ENCODE results near the gene SLC25A3. TPM values are rescaled to one million over a fixed set of nuclear protein-coding genes. Genes with fewer than 3 reads are reported as not detected.
A peak's percentile ranks its signal among the peaks of the same experiment; 100 is the strongest.

Gene SLC25A3
- polyA plus RNA-seq, 1 donor (not counting 4 experiments of a cell fraction or from before 2014, with no cell fraction given) = 389 TPM

DNA sequence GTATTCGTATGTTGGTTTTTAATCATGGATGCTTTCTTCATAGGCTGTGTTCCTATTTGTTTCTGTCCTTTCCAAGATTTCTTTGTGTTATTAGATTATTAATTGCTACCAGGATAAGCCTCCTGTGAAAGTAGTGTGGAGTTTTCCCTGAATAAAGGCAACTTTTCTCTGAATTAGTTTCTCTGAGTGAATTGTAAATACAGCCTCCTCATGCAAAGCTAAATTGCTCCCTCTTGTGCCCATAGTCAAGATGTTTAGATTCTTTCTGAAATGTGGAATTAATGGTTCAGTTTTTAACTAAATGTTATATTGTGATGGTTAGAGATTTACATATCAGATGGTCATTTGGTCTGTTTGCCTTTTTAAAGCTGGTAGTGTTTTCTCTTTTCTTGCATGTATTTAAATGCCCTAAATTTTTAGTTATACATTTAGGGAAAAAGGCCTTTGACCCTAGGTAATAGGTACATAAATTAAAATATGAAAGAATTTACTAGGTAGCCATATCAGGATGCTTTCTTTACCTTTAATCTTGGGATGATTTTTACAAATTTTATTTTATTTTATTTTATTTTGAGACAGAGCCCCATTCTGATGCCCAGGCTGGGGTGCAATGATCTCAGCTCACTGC is 60.5 kb downstream of the SLC25A3 start:
- no peak overlapping the region for H3K9ac ChIP-seq (ENCODE audit: control insufficient read depth, extremely low read depth, insufficient read depth, low read length)
- no peaks in the 10 kb centered on the region for H4K20me1 ChIP-seq (ENCODE audit: control insufficient read depth, extremely low read depth, insufficient read depth, low read length)
- H3K4me1 ChIP-seq (ENCODE audit: control insufficient read depth, extremely low read depth, insufficient read depth, low read length) = peaks cover 6% of the 10 kb centered on the region
- H3K4me3 ChIP-seq (ENCODE audit: control insufficient read depth in 2 of 3, extremely low read depth in 1 of 3, insufficient read depth in 2 of 3, low read depth in 1 of 3, low read length in 3 of 3) = no peak overlapping the region
- H3K36me3 ChIP-seq (ENCODE audit: control insufficient read depth in 2 of 2, extremely low read depth in 1 of 2, insufficient read depth in 2 of 2, low read length in 2 of 2) = peaks cover 3 to 6% of the 10 kb centered on the region in 2 experiments
- H3K9me3 ChIP-seq (ENCODE audit: control insufficient read depth, low read depth, low read length) = no peaks in the 10 kb centered on the region
- no peaks in the 10 kb centered on the region for H3K9me1 ChIP-seq (ENCODE audit: control insufficient read depth, extremely low read depth, insufficient read depth, low read length)
- no peak for FAIRE-seq
- no peak overlapping the region for H3K27ac ChIP-seq (ENCODE audit: control insufficient read depth, insufficient read depth, low read length)
- H3K79me2 ChIP-seq (ENCODE audit: control insufficient read depth, insufficient read depth, low read length) = no peaks in the 10 kb centered on the region
- H3K4me2 ChIP-seq (ENCODE audit: control insufficient read depth, extremely low read depth, insufficient read depth, low read depth, low read length) = no peak overlapping the region
- no peak for TF ChIP-seq EZH2 (IDR thresholded peaks at IDR 0.05; ENCODE audit: low read length)
- TF ChIP-seq, protein P1, sequence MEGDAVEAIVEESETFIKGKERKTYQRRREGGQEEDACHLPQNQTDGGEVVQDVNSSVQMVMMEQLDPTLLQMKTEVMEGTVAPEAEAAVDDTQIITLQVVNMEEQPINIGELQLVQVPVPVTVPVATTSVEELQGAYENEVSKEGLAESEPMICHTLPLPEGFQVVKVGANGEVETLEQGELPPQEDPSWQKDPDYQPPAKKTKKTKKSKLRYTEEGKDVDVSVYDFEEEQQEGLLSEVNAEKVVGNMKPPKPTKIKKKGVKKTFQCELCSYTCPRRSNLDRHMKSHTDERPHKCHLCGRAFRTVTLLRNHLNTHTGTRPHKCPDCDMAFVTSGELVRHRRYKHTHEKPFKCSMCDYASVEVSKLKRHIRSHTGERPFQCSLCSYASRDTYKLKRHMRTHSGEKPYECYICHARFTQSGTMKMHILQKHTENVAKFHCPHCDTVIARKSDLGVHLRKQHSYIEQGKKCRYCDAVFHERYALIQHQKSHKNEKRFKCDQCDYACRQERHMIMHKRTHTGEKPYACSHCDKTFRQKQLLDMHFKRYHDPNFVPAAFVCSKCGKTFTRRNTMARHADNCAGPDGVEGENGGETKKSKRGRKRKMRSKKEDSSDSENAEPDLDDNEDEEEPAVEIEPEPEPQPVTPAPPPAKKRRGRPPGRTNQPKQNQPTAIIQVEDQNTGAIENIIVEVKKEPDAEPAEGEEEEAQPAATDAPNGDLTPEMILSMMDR (optimal IDR thresholded peaks at IDR 0.05 in 1 of 3, IDR thresholded peaks at IDR 0.05 in 1 of 3, conservative IDR thresholded peaks at IDR 0.05 in 1 of 3; ENCODE audit: extremely low read depth in 1 of 3, insufficient read depth in 2 of 3, low read length in 3 of 3) = peak in 2 of 3 experiments; percentile 40 to 56
- no peak for DNase-seq (ENCODE audit: low read depth, low spot score)
- H3K27me3 ChIP-seq (ENCODE audit: control insufficient read depth, extremely low read depth, insufficient read depth, low read length) = no peaks in the 10 kb centered on the region
- no peak overlapping the region for H2AFZ ChIP-seq (ENCODE audit: control insufficient read depth, low read length)
- dilution Hi-C loops (cut with MboI; ENCODE audit: extremely low pct_ligation_motif_present, low sequenced_read_pairs) = no loop called here

Small RNA genes within 50 kb of the gene (small RNA-seq; reads per million reads assigned to genes)
- gene SNORA53 (ENCODE audit: insufficient read length in 3 of 3, low read depth in 3 of 3, low replicate concordance in 1 of 3) = 10.2 to 37.2 (median 15.0) reads per million in 3 experiments

Other genes starting within 250 kb of the SLC25A3 start
- 10.2 to 41.0 TPM (median 30.5 TPM) in 3 replicates for gene TMPO, start 78.1 kb upstream of the SLC25A3 start, polyA plus RNA-seq
- 16.6 to 33.9 TPM (median 27.2 TPM) in 3 replicates for gene IKBIP, start 51.1 kb downstream of the SLC25A3 start, polyA plus RNA-seq
- gene APAF1, start 51.6 kb downstream of the SLC25A3 start, polyA plus RNA-seq = 5.0 to 9.9 TPM (median 6.1 TPM) in 3 replicates